HCT116 (cell line): ENCODE results near the gene ABI3. TPM values are rescaled to one million over a fixed set of nuclear protein-coding genes. Genes with fewer than 3 reads are reported as not detected.

Experiments
- ATAC-seq: fragments of 200-7000 bp; cut with Tn5 transposase; 2 replicates; pipeline ENCODE4 v1.9.1; 2020; ENCODE audit warnings: mild to moderate bottlenecking, moderate library complexity
- BruUV-seq: library from RNA; stranded (reverse); fragments of 400-500 nt; replicated peaks from 2 replicates; lab custom pipeline; 2021; lab: Mats Ljungman, UMichigan
- CTCF ChIA-PET: fragments of 300-600 bp; sonication (Branson Sonifier 250); formaldehyde crosslinking; loops from one replicate; lab custom pipeline; 2021; ENCODE audit warnings: antibody characterized with exemption; lab: Charles Lee
- POLR2A ChIA-PET: fragments of 300-600, 350-600 bp; sonication (Branson Sonifier 250); formaldehyde crosslinking; loops from one replicate; lab custom pipeline; 2021; ENCODE audit warnings: antibody characterized with exemption; lab: Charles Lee
- RAD21 ChIA-PET, 2 experiments: fragments of 300-600 bp; sonication (Branson Sonifier 250); formaldehyde crosslinking; loops; one replicate each; lab custom pipeline; 2023; ENCODE audit warnings: low total read pairs in 2 of 2; ENCODE audit not compliant: uncharacterized antibody in 2 of 2, unreplicated experiment in 2 of 2, low non-redundant PET in 1 of 2; lab: Charles Lee
- DNase-seq: peaks from one replicate; pipeline ENCODE4 v3.0.0-alpha.2; 2010; ENCODE audit warnings: low read depth, low spot score
- H2AFZ ChIP-seq: fragments of 200-600 bp; shearing (Covaris generic), sonication (generic); 2 replicates; pipeline ENCODE4 v1.6.1; 2017; ENCODE audit warnings: low read depth, mixed run types, mixed read lengths, antibody characterized with exemption, low read length; ENCODE audit not compliant: poor library complexity, severe bottlenecking
- H3K27ac ChIP-seq: 2 replicates; pipeline ENCODE4 v1.5.1; 2012; ENCODE audit warnings: low read depth, low read length
- H3K27me3 ChIP-seq: fragments of 200-600 bp; sonication (generic); 2 replicates; pipeline ENCODE4 v1.6.1; 2016; ENCODE audit warnings: mixed run types, low read length, mixed read lengths; ENCODE audit not compliant: insufficient read depth
- H3K36me3 ChIP-seq, 2 experiments: fragments of 200-500 bp in 1 of 2; fragments of 200-600 bp in 1 of 2; sonication (Bioruptor generic) in 1 of 2; sonication (generic) in 1 of 2; 2 replicates each; pipeline versions ENCODE4 v1.5.1 to v1.6.1; 2014 to 2016; ENCODE audit warnings: low read length in 2 of 2, inconsistent platforms in 1 of 2, mixed read lengths in 1 of 2, mixed run types in 1 of 2; ENCODE audit not compliant: insufficient read depth in 2 of 2, control insufficient read depth in 1 of 2
- H3K4me1 ChIP-seq, 2 experiments: fragments of 200-600 bp in 1 of 2; sonication (generic) in 1 of 2; 2 replicates each; pipeline versions ENCODE4 v1.5.1 to v1.6.1; 2012 to 2017; ENCODE audit warnings: low read length in 2 of 2, inconsistent platforms in 1 of 2, mild to moderate bottlenecking in 1 of 2, mixed read lengths in 1 of 2, mixed run types in 1 of 2, moderate library complexity in 1 of 2; ENCODE audit not compliant: insufficient read depth in 2 of 2, control insufficient read depth in 1 of 2
- H3K4me2 ChIP-seq: fragments of 200-600 bp; sonication (generic); 2 replicates; pipeline ENCODE4 v1.6.1; 2017; ENCODE audit warnings: mixed run types, low read length, mixed read lengths
- H3K4me3 ChIP-seq, 2 experiments: fragments of 200-600 bp in 1 of 2; sonication (generic) in 1 of 2; replicated peaks in 1 of 2; 2 replicates each; pipeline ENCODE4 v1.5.1; 2011 to 2016; ENCODE audit warnings: low read length in 2 of 2, control low read depth in 1 of 2, low read depth in 1 of 2, mild to moderate bottlenecking in 1 of 2, mixed read lengths in 1 of 2, mixed run types in 1 of 2
- H3K79me2 ChIP-seq: fragments of 200-600 bp; sonication (generic); 2 replicates; pipeline ENCODE4 v1.6.1; 2017; ENCODE audit warnings: mild to moderate bottlenecking, mixed run types, low read length, moderate library complexity, mixed read lengths; ENCODE audit not compliant: insufficient read depth
- H3K9ac ChIP-seq: fragments of 200-600 bp; sonication (generic); 2 replicates; pipeline ENCODE4 v1.6.1; 2016; ENCODE audit warnings: low read length, mixed read lengths
- H3K9me2 ChIP-seq: fragments of 200-600 bp; sonication (generic), shearing (Covaris generic); 2 replicates; pipeline ENCODE4 v1.6.1; 2017; ENCODE audit warnings: mixed run types, mild to moderate bottlenecking, moderate library complexity; ENCODE audit not compliant: insufficient read depth
- H3K9me3 ChIP-seq, 2 experiments: fragments of 200-500 bp in 1 of 2; fragments of 200-600 bp in 1 of 2; sonication (Bioruptor generic) in 1 of 2; sonication (generic) in 1 of 2; 2 replicates each; pipeline ENCODE4 v1.6.1; 2014 to 2017; ENCODE audit warnings: low read length in 2 of 2, mixed read lengths in 2 of 2, inconsistent platforms in 1 of 2, low read depth in 1 of 2, mild to moderate bottlenecking in 1 of 2, mixed run types in 1 of 2, moderate library complexity in 1 of 2; ENCODE audit not compliant: control insufficient read depth in 1 of 2, insufficient read depth in 1 of 2
- H4K20me1 ChIP-seq: fragments of 200-600 bp; sonication (generic), shearing (Covaris generic); 2 replicates; pipeline ENCODE4 v1.6.1; 2017; ENCODE audit warnings: mixed run types, mild to moderate bottlenecking, moderate library complexity; ENCODE audit not compliant: insufficient read depth
- CEBPB ChIP-seq: IDR thresholded peaks from 2 replicates; pipeline ENCODE4 v1.6.1; 2012; ENCODE audit warnings: low read depth
- EZH2 ChIP-seq: fragments of 200-600 bp; sonication (generic); IDR thresholded peaks from 2 replicates; pipeline ENCODE4 v1.6.1; 2017; ENCODE audit warnings: antibody characterized with exemption, mixed run types
- POLR2A ChIP-seq: IDR thresholded peaks from 2 replicates; pipeline ENCODE4 v1.7.0; 2011; ENCODE audit warnings: borderline replicate concordance; ENCODE audit not compliant: insufficient read depth, insufficient read length; ENCODE audit errors: extremely low read depth
- RAD21 ChIP-seq: IDR thresholded peaks from 2 replicates; pipeline ENCODE4 v1.6.1; 2012; ENCODE audit warnings: low read depth, mild to moderate bottlenecking
- SIN3A ChIP-seq: IDR thresholded peaks from 2 replicates; pipeline ENCODE4 v1.6.1; 2012; ENCODE audit warnings: low read depth
- SP1 ChIP-seq: IDR thresholded peaks from 2 replicates; pipeline ENCODE4 v1.6.1; 2012; ENCODE audit warnings: low read depth
- TCF7L2 ChIP-seq: IDR thresholded peaks from 2 replicates; pipeline ENCODE4 v1.7.0; 2011; ENCODE audit warnings: borderline replicate concordance, inconsistent platforms; ENCODE audit not compliant: insufficient read depth, insufficient read length; ENCODE audit errors: extremely low read depth
- intact Hi-C: fragments of 100-400 bp; cut with micrococcal nuclease; formaldehyde crosslinking; loops from 2 replicates; pipeline ENCODE4 v1.10.0; 2022
- total RNA-seq: library from RNA; stranded (reverse); gene quantifications from one replicate; pipeline ENCODE4 v1.2.1, GENCODE V29; 2021; ENCODE audit not compliant: unreplicated experiment
- TF ChIP-seq, protein P1 (sequence below): IDR thresholded peaks from 2 replicates; pipeline ENCODE4 v1.6.1; 2011; ENCODE audit warnings: mild to moderate bottlenecking, low read length, moderate library complexity; ENCODE audit not compliant: insufficient replicate concordance; ENCODE audit errors: extremely low read depth

Gene ABI3
- total RNA-seq, 1 experiment from 2014 or later, result 0.12 TPM

DNA sequence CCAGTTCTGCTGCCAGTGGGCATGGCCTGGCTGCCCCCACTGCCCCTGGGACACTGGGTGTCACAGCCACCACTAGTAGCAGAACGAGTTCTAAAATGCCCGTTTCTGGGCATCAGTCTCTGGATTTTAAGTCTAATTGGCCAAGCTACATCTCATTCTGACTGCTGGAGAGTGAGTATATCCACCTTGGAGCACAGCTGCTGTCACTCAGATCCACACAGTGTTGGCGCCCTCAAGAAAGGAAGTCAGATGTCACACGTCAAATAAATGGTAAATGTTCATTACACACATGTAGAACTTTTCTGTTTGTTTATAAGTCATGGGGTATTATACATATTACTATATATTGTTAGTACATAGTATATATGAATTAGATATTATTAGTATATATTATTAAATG is 19.6 kb upstream of the ABI3 start:
- Histone ChIP-seq H3K4me3 (no peak overlapping the region), H3K4me2 (0 out of 2 replicates have a peak overlapping the region, but pooled peaks have one; percentile 19)
- BruUV-seq, result no TSS peak

GRCh38 chr17:49191409-49191916 is 19.0 kb upstream of the ABI3 start:
- TF ChIP-seq SP1 (peak; percentile 39; the same call in 1 of the 2 replicates), SIN3A (0 out of 2 replicates have a peak, but pooled peaks have one; percentile 41), POLR2A (peak; percentile 63), CEBPB (no peak)
- Histone ChIP-seq H3K4me2 (peak overlapping the region; percentile 91), H3K4me1 (peaks cover 13 to 41% of the 10 kb centered on the region in 2 experiments; a peak in 3 of 4 replicates), H3K9me3 (no peaks in the 10 kb centered on the region), H3K9ac (peak overlapping the region; percentile 76), H4K20me1 (no peaks in the 10 kb centered on the region), H3K9me2 (no peaks in the 10 kb centered on the region), H3K79me2 (no peaks in the 10 kb centered on the region), H3K27me3 (no peaks in the 10 kb centered on the region), H2AFZ (peak overlapping the region; percentile 55), H3K36me3 (no peaks in the 10 kb centered on the region), H3K27ac (peak overlapping the region; percentile 85), H3K4me3 (peak overlapping the region; percentile 54 to 61)
- ATAC-seq (no peak), DNase-seq (no peak)
- BruUV-seq, result no TSS peak
- CTCF ChIA-PET, result interaction anchor here (1.0 to 2.1 kb wide), 7 partner anchors 11 to 387 kb away, joined by 3 to 26 read pairs (median 7); no protein-coding TSS in a partner anchor
- RAD21 ChIA-PET, result no interaction called here
- intact Hi-C loops, result loop anchor here (5.0 kb wide), 3 partner anchors 36 to 299 kb away; partner anchors contain the start of genes ATP5MC1 and UBE2Z
- POLR2A ChIA-PET, result interaction anchor here (0.6 to 1.6 kb wide), 5 partner anchors 11 to 366 kb away, joined by 3 to 5 read pairs (median 3); no protein-coding TSS in a partner anchor

More for the DNA sequence above, 19.6 kb upstream of the ABI3 start:
- Histone ChIP-seq H3K27ac (no peak overlapping the region), H4K20me1 (no peaks in the 10 kb centered on the region), H3K36me3 (no peaks in the 10 kb centered on the region), H3K27me3 (no peaks in the 10 kb centered on the region), H3K9me3 (no peaks in the 10 kb centered on the region), H2AFZ (peak overlapping the region; percentile 10), H3K4me1 (peaks cover 13 to 41% of the 10 kb centered on the region in 2 experiments; a peak in 3 of 4 replicates), H3K9me2 (no peaks in the 10 kb centered on the region), H3K79me2 (no peaks in the 10 kb centered on the region), H3K9ac (no peak overlapping the region)
- POLR2A ChIA-PET, result no interaction called here
- intact Hi-C loops, result loop anchor here (5.0 kb wide), 3 partner anchors 36 to 299 kb away; partner anchors contain the start of genes ATP5MC1 and UBE2Z
- TF ChIP-seq SIN3A, result no peak
- TF ChIP-seq, protein P1, sequence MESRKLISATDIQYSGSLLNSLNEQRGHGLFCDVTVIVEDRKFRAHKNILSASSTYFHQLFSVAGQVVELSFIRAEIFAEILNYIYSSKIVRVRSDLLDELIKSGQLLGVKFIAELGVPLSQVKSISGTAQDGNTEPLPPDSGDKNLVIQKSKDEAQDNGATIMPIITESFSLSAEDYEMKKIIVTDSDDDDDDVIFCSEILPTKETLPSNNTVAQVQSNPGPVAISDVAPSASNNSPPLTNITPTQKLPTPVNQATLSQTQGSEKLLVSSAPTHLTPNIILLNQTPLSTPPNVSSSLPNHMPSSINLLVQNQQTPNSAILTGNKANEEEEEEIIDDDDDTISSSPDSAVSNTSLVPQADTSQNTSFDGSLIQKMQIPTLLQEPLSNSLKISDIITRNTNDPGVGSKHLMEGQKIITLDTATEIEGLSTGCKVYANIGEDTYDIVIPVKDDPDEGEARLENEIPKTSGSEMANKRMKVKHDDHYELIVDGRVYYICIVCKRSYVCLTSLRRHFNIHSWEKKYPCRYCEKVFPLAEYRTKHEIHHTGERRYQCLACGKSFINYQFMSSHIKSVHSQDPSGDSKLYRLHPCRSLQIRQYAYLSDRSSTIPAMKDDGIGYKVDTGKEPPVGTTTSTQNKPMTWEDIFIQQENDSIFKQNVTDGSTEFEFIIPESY, result no peak
- no peak for TF ChIP-seq EZH2
- TF ChIP-seq RAD21, result no peak
- TF ChIP-seq TCF7L2, result no peak
- no peak for ATAC-seq
- DNase-seq, result no peak
- CTCF ChIA-PET, result interaction anchor here (1.5 to 3.0 kb wide), 3 partner anchors 11 to 100 kb away, joined by 4 to 16 read pairs (median 9); no protein-coding TSS in a partner anchor
- RAD21 ChIA-PET, result no interaction called here
